ENCODE results near the gene SLC35A3.

GRCh38 chr1:99942723-99943122 lies 27.1 kb upstream of the SLC35A3 start:
- no peak for TF ChIP-seq POLR2A (IDR thresholded peaks at IDR 0.05)
- TF ChIP-seq CTCF (IDR thresholded peaks at IDR 0.05): no peak
- no peak for TF ChIP-seq EP300 (IDR thresholded peaks at IDR 0.05)
